ENCODE measurements around the gene TRIM59.
A peak's percentile ranks its signal among the peaks of the same experiment; 100 is the strongest.
"Not testable (repeated sequence)": the region's sequence is repeated elsewhere in the genome, so short reads cannot be mapped to it uniquely, and the experiment has no call there.

Gene TRIM59

DNA sequence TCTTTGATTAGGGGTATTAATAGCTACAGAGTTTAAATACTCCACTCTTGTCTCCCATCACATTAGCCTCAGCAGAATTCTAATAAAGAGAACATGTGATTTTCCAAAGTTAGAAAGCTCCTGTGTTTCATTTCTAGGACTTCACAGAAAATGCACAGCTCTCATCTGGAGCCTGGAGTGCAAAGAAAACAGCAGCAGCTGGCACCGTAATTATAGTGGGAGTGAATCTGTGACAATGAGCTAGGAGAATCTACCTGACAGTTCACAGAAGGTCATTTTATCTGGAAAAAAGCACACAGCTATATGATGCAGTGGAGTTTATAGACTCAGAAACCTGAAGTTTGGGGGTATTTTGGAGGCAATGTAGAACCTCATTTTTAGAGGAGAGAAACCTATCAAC lies 5.4 kb upstream of the TRIM59 start:
- DNase-seq, result no peak

DNA sequence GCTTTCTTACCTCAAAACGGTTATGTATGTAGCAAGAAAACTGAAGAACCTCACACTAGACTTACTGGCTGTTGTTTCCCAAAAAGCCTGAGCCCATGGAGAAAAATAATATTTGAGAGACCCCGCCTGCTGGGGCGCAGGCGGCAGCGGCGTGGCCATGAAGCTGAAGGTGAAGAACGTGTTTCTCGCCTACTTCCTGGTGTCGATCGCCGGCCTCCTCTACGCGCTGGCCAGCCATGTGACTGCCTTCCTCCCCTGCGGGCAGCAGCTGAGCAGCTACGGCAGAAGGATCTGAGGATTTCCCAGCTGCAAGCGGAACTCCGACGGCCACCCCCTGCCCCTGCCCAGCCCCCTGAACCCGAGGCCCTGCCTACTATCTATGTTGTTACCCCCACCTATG lies 2.7 kb upstream of the TRIM59 start:
- not testable (repeated sequence) for DNase-seq

GRCh38 chr3:160451602-160452001 lies 2.0 kb upstream of the TRIM59 start:
- no peak for DNase-seq

DNA sequence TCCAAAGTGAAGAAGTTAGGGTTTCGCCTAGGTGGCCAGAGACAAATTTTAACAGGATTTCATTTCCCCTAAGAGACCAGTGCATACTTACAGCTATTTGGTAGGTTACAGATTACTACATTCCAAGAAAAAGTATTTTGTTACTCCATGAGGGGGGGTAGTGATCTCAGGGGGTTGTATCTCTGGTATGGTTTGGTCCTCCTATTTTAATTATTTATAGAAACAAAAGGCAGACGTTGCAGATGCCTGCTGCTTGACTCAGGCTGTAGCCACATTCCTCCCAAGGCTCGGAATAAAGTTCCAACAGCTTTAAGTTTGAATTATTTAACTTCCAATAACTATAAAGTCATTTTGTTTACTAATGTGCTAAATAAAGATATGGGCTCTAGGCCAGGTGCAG lies 1.3 kb upstream of the TRIM59 start:
- no peak for DNase-seq

GRCh38 chr3:160448845-160449635 lies 546 bp downstream of the TRIM59 start:
- DNase-seq, result no peak

- no peak for DNase-seq
Observed at GRCh38 chr3:160447544-160447943, 2.0 kb downstream of the TRIM59 start.

DNA sequence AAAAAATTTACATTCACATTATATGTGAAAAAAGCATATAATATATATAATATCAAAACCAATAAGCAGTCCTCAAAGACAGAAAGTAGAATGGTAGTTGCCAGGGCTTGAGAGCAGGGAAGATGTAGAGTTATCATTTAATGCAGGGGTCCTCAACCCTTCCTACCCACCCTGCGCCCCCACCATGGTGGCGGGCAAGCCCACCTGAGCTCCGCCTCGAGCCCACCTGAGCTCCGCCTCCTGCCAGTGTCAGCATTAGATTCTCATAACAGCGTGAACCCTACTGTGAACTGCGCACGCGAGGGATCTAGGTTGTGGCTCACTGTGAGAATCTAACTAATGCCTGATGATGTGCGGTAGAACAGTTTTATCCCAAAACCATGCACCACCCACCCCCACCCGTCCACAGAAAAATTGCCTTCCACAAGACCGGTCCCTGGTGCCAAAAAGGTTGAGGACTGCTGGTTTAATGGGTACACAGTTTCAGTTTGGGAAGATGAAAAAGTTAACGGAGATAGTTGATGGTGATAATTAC lies 3.0 kb downstream of the TRIM59 start:
- DNase-seq, result no peak

- no peak for DNase-seq
Observed at GRCh38 chr3:160445854-160446253, 3.7 kb downstream of the TRIM59 start.

DNA sequence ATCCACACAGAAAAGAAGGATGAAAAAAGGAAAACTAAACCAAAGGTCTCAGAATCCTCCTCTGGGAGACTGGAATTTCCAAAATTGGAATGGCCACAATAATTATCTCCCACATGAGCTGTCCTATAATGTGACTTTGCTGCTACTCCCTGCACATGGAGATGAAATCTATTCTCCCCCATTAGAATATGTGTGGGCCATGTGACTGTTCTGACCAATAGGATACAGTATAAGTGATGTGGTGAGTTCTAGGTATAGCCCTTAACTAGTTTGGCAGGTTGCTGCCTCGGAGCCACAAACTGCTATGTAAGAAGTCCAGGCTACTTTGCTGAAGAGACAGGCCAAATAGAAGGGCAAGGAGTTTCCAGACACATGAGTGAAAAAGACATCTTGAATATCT lies 5.2 kb downstream of the TRIM59 start:
- DNase-seq, result no peak

- no peak for DNase-seq
Observed at GRCh38 chr3:160440687-160441086, 8.9 kb downstream of the TRIM59 start.

- no peak for DNase-seq
Observed at GRCh38 chr3:160437083-160437455, 12.5 kb downstream of the TRIM59 start.

- no peak for DNase-seq
Observed at GRCh38 chr3:160435747-160436146, 13.8 kb downstream of the TRIM59 start.

DNA sequence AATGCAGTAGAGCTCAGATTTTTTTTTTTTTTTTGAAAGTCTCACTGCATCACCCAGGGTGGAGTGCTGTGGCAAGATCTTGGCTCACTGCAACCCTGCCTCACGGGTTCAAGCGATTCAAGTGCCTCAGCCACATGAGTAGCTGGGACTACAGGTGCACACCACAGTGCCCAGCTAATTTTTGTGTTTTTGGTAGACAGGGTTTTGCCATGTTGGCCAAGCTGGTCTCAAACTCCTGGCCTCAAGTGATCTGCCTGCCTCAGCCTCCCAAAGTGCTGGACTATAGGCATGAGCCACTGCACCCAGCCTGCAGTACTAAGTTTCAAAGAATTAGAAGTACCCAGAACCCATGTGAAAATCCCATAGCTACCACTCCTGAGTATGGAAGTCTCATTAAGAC lies 14.5 kb downstream of the TRIM59 start:
- DNase-seq, result no peak

DNA sequence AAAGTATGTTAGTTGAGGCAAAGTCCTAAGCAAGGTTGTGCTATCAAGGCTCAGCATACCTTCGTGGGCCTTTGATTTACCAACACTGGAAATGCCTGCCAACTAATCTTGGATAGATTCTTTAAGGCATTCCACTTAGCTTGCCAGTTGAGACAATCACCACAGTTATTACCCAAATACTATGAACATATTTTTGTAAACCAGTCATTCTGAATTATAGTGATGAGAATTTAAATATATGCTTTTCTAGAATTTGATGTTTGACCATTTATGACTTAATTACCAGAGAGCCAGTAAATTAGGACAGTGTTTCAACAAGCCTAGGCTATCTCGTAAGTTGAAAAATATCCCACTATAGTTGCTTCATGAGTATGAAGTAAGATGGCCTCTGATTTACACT lies 15.5 kb downstream of the TRIM59 start:
- DNase-seq, result no peak

DNA sequence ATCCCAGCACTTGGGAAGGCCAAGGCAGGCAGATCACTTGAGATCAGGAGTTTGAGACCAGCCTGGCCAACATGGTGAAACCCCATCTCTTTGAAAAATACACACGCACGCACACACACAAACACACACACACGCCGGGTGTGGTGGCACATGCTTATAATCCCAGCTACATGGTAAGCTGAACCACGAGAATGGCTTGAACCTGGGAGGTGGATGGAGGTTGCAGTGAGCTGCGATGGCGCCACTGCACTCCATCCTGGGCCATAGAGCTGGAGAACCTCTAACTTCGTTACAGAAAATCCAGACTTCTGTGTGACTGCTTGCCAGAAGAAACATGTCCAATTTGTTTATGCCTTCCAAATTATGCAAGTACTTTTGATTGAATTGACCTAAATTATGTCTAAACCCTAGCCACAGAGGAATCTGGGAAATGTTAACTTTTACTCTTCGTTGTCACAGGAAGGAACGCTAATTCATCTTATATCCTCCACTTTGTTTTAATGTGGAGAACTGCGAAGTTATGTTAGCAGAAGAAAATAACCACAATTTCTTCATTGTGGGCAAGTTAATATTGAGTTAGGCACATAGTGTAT lies 21.7 kb downstream of the TRIM59 start:
- DNase-seq, result no peak

DNA sequence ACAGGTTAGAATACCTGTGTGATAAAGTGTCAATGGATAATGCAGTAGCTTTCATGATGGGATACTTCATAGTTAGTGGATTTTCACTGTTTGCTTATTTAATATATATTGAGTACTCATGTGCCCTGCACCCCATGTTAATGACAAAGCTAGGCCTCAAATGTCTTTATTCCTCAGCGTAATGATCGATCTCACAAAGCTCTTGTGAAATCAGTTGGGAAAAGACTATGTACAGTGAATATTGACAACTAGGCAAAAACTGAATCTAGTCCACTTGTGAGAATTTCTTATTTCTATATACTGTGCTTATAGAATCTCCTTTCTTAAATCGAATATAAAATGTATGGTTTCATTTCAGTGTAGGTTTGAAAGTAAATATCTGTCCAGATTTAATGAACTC lies 32.3 kb downstream of the TRIM59 start:
- no peak for DNase-seq

DNA sequence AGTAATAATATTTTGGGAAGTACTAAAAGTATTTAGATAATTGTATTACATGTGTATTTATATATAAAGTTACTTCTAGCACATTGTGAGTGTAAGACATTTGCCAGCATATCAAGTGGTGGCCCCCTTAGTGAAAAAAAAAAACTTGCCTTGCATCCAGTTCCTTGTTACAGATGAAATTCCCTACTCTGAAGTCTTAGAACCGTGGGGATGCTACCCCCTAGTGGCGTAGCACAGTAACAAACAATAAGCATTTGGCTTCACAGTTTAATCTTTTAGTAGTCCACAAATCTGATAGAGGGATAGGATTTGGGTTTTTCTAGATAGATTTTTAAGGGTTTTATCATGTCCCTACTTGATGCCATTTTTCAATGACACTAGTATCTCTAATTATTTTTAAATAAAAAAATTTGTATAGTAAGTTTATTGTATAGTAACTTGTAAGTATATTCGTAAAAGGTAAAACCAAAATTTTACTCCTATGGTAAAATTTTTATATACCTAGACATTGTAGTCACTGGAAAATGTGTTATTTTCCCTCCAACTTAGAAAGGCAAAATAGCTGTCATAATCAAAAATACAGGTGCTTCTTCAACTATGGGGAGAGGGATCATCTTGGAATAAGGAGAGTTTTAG lies 35.9 kb downstream of the TRIM59 start:
- DNase-seq, result peak; percentile 50

- DNase-seq, result no peak
Observed at GRCh38 chr3:160412477-160412876, 37.1 kb downstream of the TRIM59 start.

DNA sequence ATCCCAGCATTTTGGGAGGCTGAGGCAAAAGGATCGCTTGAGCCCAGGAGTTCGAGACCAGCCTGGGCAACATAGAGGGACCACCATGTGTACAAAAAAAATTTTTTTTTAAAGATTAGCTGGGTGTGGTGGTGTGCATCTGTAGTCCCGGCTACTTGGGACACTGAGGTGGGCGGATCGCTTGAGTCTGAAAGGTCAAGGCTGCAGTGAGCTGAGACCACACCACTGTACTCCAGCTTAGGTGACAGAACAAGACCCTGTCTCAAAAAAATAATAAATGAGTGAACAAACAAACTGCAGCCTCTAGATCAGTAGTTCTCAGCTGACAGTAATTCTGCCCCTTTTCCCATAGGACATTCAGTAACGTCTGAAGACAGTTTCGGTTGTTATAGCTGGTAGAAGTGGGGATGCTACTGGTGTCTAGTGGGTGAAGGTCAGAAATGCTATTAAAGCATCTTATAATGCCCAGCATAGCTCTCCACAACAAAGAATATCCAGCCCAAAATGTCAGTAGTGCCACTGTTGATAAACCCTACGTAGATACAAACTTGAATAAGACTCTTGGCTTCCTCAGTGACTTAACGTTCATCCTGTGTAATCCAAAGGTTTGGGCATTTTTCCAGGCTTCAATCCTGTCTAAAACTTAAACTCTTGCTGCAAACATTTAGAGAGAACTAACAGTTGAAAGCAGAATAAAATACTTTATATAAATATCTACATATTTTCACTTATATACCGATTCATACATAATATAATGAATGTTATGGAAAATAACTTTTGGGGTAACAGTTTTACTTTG lies 39.6 kb downstream of the TRIM59 start:
- no peak for DNase-seq

DNA sequence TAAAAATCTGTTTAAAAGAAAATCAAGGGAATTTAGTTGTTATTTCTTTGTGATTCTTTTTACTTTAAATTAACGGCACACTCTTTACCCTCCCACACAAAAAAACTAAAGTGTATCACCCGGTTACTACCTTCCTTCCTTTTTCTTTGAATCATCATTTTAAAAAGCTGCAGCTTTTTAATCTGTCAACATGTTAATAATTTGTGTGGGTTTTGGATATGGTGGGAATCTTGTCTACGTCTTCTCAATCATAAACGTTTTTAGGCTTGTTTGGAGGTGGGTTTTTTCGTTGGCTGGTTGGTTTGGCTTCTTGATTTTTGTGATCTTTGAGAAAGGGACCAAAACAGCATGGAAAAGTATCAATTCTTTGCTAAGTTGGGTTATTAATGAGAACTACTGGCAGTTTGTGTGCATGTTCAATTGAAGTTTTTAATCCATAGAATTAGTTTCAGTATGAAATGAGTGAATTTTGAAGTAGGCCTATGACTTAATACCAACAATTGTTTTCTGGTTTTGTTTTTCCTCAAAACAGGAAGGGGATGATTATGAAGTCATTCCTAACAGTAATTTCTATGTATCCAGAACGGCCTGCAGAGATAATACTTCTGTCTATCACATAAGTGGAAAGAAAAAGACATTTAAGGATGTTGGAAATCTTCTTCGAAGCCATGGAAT lies 45.7 kb downstream of the TRIM59 start:
- no peak for DNase-seq

DNA sequence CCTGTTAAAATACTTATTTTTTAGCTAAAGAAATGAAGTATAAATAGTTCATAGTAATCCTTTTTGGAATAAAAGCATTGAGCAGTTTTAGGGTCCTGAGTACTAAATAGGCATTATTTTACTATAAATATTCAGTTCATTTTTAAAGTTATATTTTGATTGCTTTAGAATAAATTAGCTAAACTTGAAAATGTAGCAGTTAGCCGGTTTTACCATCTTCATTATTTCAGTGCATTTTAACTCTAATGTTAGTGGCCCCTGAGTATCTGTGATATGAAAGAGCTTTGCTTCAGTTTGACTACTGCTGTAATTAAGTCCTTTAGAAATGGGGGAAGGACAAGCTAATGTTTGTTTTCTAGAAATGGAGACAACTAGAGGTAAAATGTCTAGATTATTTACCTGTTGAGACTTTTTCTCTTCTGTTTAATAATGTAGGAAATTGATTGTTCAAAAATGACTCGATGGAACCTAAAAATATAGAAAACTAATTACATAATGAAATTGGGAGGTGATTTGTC lies 46.5 kb downstream of the TRIM59 start:
- no peak for DNase-seq
